ENCODE results near the gene FHOD3.

FHOD3 gene

DNA sequence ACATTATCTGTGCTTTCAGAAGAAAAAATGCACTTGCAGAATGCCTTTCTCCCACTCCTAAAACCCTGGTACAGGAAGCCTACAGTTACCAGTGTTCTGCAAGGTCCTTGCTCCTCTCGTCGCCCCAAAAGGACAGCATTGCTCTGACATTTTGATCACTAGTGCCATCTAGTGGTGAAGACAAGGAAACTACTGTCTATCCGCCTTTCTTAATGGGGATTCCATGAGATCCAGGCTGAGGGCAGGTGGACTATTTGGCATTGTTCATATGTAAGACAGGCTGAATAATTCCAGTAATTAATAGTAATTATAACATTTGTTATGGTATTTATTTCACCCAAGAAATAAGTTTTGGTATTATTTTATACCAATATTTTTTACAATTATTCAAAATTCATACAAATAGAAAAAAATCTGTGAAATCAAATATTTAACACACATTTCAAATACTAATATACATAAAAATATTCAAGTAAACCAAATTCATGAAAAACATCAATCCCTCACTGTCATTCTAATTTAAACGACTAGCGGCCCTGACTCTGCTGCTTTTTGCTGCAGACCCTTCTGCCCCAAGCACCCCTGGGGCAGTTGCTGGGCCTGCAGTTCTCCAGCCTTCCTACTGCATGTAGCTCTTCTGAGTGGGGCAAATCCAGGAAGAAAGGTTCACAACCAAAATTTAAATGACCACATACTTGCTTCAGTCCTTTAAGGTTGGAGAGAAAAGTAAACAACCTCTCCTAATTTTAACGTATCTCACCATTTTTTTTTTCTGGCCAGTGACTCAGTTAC is 512.3 kb downstream of the FHOD3 start:
- TF ChIP-seq, protein P1, sequence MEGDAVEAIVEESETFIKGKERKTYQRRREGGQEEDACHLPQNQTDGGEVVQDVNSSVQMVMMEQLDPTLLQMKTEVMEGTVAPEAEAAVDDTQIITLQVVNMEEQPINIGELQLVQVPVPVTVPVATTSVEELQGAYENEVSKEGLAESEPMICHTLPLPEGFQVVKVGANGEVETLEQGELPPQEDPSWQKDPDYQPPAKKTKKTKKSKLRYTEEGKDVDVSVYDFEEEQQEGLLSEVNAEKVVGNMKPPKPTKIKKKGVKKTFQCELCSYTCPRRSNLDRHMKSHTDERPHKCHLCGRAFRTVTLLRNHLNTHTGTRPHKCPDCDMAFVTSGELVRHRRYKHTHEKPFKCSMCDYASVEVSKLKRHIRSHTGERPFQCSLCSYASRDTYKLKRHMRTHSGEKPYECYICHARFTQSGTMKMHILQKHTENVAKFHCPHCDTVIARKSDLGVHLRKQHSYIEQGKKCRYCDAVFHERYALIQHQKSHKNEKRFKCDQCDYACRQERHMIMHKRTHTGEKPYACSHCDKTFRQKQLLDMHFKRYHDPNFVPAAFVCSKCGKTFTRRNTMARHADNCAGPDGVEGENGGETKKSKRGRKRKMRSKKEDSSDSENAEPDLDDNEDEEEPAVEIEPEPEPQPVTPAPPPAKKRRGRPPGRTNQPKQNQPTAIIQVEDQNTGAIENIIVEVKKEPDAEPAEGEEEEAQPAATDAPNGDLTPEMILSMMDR (IDR thresholded peaks at IDR 0.05; ENCODE audit: low read depth, low read length), result peak; percentile 68
- TF ChIP-seq POLR2A (IDR thresholded peaks at IDR 0.05; ENCODE audit: extremely low read depth, insufficient read length) (no peak), MYC (IDR thresholded peaks at IDR 0.05; ENCODE audit: low read depth, low read length) (no peak), MAX (IDR thresholded peaks at IDR 0.05; ENCODE audit: low read depth, low read length) (no peak)
- DNase-seq (ENCODE audit: low read depth), result peak; percentile 72
- no peak overlapping the region for H3K4me3 ChIP-seq (ENCODE audit: low read depth, low read length)

DNA sequence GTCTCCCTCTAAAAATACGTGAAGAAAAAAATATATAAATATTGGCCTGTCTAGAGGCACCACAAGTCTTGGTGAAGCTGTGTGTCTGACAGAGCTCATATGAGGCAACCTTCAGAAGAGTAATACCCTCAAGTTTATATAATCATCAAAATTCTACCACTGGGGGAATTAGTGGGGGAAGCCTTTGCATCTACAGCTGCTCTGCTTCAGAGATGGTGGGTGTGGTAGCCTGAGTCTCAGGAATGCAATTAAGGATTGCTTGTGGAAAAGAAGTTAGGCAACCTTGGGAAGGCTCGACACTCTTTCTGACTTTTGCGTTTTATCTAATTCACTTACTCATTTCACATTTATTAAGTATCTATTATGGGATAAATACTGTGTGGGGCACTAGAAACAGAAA is 513.9 kb downstream of the FHOD3 start:
- no peak overlapping the region for H3K4me3 ChIP-seq (ENCODE audit: low read depth, low read length)
- TF ChIP-seq MAX (IDR thresholded peaks at IDR 0.05; ENCODE audit: low read depth, low read length) (no peak), POLR2A (IDR thresholded peaks at IDR 0.05; ENCODE audit: extremely low read depth, insufficient read length) (no peak), MYC (IDR thresholded peaks at IDR 0.05; ENCODE audit: low read depth, low read length) (no peak)
- TF ChIP-seq, protein P1 (IDR thresholded peaks at IDR 0.05; ENCODE audit: low read depth, low read length), result no peak
- no peak for DNase-seq (ENCODE audit: low read depth)

GRCh38 chr18:36811955-36812354 is 514.4 kb downstream of the FHOD3 start:
- TF ChIP-seq, protein P1 (IDR thresholded peaks at IDR 0.05; ENCODE audit: low read depth, low read length), result no peak
- TF ChIP-seq POLR2A (IDR thresholded peaks at IDR 0.05; ENCODE audit: extremely low read depth, insufficient read length) (no peak), MYC (IDR thresholded peaks at IDR 0.05; ENCODE audit: low read depth, low read length) (no peak), MAX (IDR thresholded peaks at IDR 0.05; ENCODE audit: low read depth, low read length) (no peak)
- no peak overlapping the region for H3K4me3 ChIP-seq (ENCODE audit: low read depth, low read length)
- DNase-seq (ENCODE audit: low read depth), result no peak

DNA sequence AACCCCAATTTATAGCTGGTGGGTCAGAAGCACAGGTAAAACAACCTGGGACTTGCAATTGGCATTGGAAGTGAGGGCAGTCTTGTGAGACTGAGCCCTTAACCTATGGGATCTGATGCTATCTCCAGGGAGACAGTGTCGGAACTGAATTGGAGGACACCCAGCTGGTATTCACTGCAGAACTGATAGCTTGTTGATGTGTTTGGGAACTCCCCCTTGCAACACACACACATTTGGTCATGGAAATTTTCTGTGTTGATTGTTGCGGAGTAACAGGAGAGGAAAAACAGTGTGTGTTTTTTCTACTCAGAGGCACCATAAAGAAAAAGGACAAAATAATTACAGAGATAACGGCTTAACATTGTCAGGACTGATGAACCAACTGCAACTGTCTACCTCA is 515.2 kb downstream of the FHOD3 start:
- TF ChIP-seq MAX (IDR thresholded peaks at IDR 0.05; ENCODE audit: low read depth, low read length) (no peak), POLR2A (IDR thresholded peaks at IDR 0.05; ENCODE audit: extremely low read depth, insufficient read length) (no peak), MYC (IDR thresholded peaks at IDR 0.05; ENCODE audit: low read depth, low read length) (no peak)
- TF ChIP-seq, protein P1 (IDR thresholded peaks at IDR 0.05; ENCODE audit: low read depth, low read length), result no peak
- no peak for DNase-seq (ENCODE audit: low read depth)
- H3K4me3 ChIP-seq (ENCODE audit: low read depth, low read length), result no peak overlapping the region

DNA sequence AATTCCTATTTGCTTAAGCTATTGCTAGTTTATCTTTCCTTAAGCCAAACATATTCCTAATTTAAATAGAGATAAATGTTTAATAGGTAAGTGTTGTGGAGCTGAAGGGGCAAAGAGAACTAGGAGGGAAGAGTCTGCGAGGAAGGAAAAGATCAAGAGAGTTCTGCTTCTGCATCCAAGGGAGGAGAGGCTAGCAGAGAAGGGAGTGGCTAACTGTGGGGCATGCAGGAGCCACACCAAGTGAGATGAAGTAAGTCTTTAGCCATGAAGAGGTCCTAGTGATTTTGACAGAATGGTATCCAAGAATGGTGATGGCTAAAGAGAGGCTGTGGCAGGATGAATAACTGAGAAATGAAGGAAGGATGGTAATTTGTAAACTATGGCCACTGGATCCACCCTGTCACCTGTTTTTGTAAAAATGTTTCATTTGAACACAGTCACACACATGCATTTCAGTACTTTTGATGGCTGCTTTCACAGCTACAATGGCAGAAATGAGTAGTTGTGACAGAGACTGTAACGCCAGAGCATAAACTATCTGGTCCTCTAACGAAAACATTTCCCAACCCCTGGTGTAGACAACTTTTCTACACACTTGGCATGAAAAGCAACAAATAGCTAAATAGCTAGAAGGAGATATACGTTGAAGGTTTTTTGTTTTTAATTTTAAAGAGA is 515.7 kb downstream of the FHOD3 start:
- no peak for DNase-seq (ENCODE audit: low read depth)
- no peak overlapping the region for H3K4me3 ChIP-seq (ENCODE audit: low read depth, low read length)
- TF ChIP-seq POLR2A (IDR thresholded peaks at IDR 0.05; ENCODE audit: extremely low read depth, insufficient read length) (no peak), MYC (IDR thresholded peaks at IDR 0.05; ENCODE audit: low read depth, low read length) (no peak), MAX (IDR thresholded peaks at IDR 0.05; ENCODE audit: low read depth, low read length) (no peak)
- TF ChIP-seq, protein P1 (IDR thresholded peaks at IDR 0.05; ENCODE audit: low read depth, low read length), result no peak
